ENCODE measurements around the gene VPS33B. TPM values are rescaled to one million over a fixed set of nuclear protein-coding genes. Genes with fewer than 3 reads are reported as not detected.

Gene VPS33B
- total and polyA plus RNA-seq, 2 experiments from 2014 or later: 8.8 to 15.2 TPM

GRCh38 chr15:91032919-91033803, 10.8 kb upstream of the VPS33B start:
- no peaks in the 10 kb centered on the region for H3K79me2 ChIP-seq (replicated peaks; ENCODE audit: insufficient read depth)
- peak overlapping the region; percentile 66; the same call in 1 of the 2 replicates for H3K4me2 ChIP-seq
- H3K9me2 ChIP-seq (ENCODE audit: insufficient read depth): no peaks in the 10 kb centered on the region
- no peaks in the 10 kb centered on the region for H4K20me1 ChIP-seq (replicated peaks; ENCODE audit: insufficient read depth)
- H3K36me3 Mint-ChIP-seq (ENCODE audit: low read depth): no peaks in the 10 kb centered on the region
- no peaks in the 10 kb centered on the region for H3K27me3 ChIP-seq (ENCODE audit: insufficient read depth)
- peak overlapping the region; percentile 21; the same call in 1 of the 3 replicates for H3K4me3 Mint-ChIP-seq
- ATAC-seq (peak; percentile 93), DNase-seq (ENCODE audit: low spot score) (peak; percentile 87)
- no peak overlapping the region for H3K27ac ChIP-seq (ENCODE audit: low read depth)
- no peaks in the 10 kb centered on the region for H3F3A ChIP-seq (replicated peaks; ENCODE audit: low read depth)
- peak overlapping the region; percentile 83 for H2AFZ ChIP-seq
- H3K4me3 ChIP-seq: peak overlapping the region; percentile 28; the same call in 1 of the 2 replicates
- no peaks in the 10 kb centered on the region for H3K4me1 ChIP-seq (ENCODE audit: insufficient read depth)
- H3K4me1 Mint-ChIP-seq: peaks cover 10% of the 10 kb centered on the region
- peaks cover 7% of the 10 kb centered on the region for H3K27me3 Mint-ChIP-seq (ENCODE audit: insufficient read depth, low read depth, poor library complexity)
- H3K27ac Mint-ChIP-seq: no peak overlapping the region
- H3K36me3 ChIP-seq (ENCODE audit: insufficient read depth): no peaks in the 10 kb centered on the region
- no peak for TF ChIP-seq ETS1 (IDR thresholded peaks at IDR 0.05)
- peak; percentile 49; the same call in 1 of the 2 replicates for TF ChIP-seq POLR2AphosphoS5 (IDR thresholded peaks at IDR 0.05; ENCODE audit: low read depth)
- peak; percentile 52; the same call in 1 of the 2 replicates for TF ChIP-seq CREB1 (CRISPR knock-in tag; IDR thresholded peaks at IDR 0.05; ENCODE audit: low read depth)
- no peak for TF ChIP-seq JUNB (IDR thresholded peaks at IDR 0.05; ENCODE audit: unreplicated experiment)
- peak; percentile 66 to 89 for TF ChIP-seq CTCF (conservative IDR thresholded peaks at IDR 0.05; ENCODE audit: low read depth in 2 of 2)
- TF ChIP-seq ZNF462 (CRISPR knock-in tag; IDR thresholded peaks at IDR 0.05): peak; percentile 71
- TF ChIP-seq EZH2phosphoT487 (IDR thresholded peaks at IDR 0.05; ENCODE audit: unreplicated experiment): no peak
- TF ChIP-seq ZNF331 (CRISPR knock-in tag; IDR thresholded peaks at IDR 0.05; ENCODE audit: low read depth): no peak
- no peaks in the 10 kb centered on the region for H3K9me3 Mint-ChIP-seq

Data from GM23338 (cell line).